ENCODE data around the gene CERT1. TPM values are rescaled to one million over a fixed set of nuclear protein-coding genes. Genes with fewer than 3 reads are reported as not detected.

CERT1 gene
- total and polyA plus RNA-seq, 7 donors, result 14.1 to 40.2 (median 20.3) TPM

DNA sequence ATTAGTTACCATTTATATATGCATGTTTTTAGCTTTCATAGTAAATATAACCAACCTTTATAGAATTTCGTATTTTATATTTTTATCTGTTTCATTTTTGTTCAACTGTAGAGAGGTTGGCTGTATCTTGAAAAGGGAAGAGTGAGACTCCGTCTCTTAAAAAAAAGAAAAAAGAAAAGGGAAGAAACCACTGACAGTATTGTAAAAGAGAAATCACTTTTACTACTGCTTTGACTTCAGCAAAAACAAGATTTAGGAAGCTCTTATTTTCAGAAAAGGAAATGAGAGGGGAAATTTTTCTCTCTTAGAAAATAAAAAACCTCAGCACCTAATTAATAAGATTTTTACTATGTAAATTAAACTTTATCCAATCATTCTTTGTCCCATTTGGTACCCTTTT lies 14.6 kb upstream of the CERT1 start:
- Histone ChIP-seq H3K9me3 (peaks cover 0 to 3% (median 2%) of the 10 kb centered on the region in 4 donors), H3K27me3 (no peaks in the 10 kb centered on the region), H3K4me1 (peaks cover 0 to 14% (median 4%) of the 10 kb centered on the region in 4 donors), H3K36me3 (no peaks in the 10 kb centered on the region), H3K27ac (no peak overlapping the region), H3K4me3 (no peak overlapping the region)
- TF ChIP-seq, protein P1, sequence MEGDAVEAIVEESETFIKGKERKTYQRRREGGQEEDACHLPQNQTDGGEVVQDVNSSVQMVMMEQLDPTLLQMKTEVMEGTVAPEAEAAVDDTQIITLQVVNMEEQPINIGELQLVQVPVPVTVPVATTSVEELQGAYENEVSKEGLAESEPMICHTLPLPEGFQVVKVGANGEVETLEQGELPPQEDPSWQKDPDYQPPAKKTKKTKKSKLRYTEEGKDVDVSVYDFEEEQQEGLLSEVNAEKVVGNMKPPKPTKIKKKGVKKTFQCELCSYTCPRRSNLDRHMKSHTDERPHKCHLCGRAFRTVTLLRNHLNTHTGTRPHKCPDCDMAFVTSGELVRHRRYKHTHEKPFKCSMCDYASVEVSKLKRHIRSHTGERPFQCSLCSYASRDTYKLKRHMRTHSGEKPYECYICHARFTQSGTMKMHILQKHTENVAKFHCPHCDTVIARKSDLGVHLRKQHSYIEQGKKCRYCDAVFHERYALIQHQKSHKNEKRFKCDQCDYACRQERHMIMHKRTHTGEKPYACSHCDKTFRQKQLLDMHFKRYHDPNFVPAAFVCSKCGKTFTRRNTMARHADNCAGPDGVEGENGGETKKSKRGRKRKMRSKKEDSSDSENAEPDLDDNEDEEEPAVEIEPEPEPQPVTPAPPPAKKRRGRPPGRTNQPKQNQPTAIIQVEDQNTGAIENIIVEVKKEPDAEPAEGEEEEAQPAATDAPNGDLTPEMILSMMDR (IDR thresholded peaks at IDR 0.05), result no peak
- TF ChIP-seq POLR2AphosphoS5 (IDR thresholded peaks at IDR 0.05), result no peak
- TF ChIP-seq POLR2A (IDR thresholded peaks at IDR 0.05), result no peak
- no peak for TF ChIP-seq EP300 (IDR thresholded peaks at IDR 0.05)
- intact Hi-C loops (cut with DNase I), result no loop called here
- 51 to 84% methylated on average over 2 of the region's 2 CpGs for WGBS, 2 donors
- DNase-seq, result no peak

DNA sequence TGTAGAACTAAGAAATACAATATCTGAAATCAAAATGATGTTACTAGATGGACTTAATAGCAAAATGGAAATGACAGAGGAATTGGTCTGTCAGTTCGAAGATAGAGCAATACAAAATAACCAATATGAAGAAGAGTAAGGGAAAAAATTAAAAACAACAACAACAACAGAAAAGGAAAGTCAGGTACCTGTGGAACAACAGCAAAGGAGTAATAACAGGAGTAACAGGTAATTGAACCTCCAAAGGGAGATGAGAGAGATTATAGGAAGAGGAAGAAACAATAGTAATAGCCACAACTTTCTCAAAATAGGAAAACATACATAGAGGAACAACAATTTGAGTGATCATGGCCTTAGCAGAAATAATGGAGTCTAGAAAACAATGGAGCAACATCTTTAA lies 13.9 kb upstream of the CERT1 start:
- no peak for DNase-seq
- WGBS, 2 donors, result 92 to 93% methylated on average over 1 of the region's 1 CpG
- H3K4me1 ChIP-seq, result peaks cover 0 to 14% (median 4%) of the 10 kb centered on the region in 4 donors
- TF ChIP-seq, protein P1 (IDR thresholded peaks at IDR 0.05), result no peak
- TF ChIP-seq EP300 (IDR thresholded peaks at IDR 0.05) (no peak), POLR2A (IDR thresholded peaks at IDR 0.05) (no peak), POLR2AphosphoS5 (IDR thresholded peaks at IDR 0.05) (no peak)
- peaks cover 0 to 3% (median 2%) of the 10 kb centered on the region in 4 donors for H3K9me3 ChIP-seq
- intact Hi-C loops (cut with DNase I), result no loop called here
- no peaks in the 10 kb centered on the region for H3K27me3 ChIP-seq
- H3K36me3 ChIP-seq, result no peaks in the 10 kb centered on the region
- no peak overlapping the region for H3K4me3 ChIP-seq
- H3K27ac ChIP-seq, result no peak overlapping the region

- WGBS, 2 donors, result 76 to 92% methylated on average over 1 of the region's 1 CpG
- peaks cover 0 to 17% (median 4%) of the 10 kb centered on the region in 4 donors for H3K4me1 ChIP-seq
- H3K36me3 ChIP-seq, result no peaks in the 10 kb centered on the region
- DNase-seq, result no peak
- H3K27ac ChIP-seq, result no peak overlapping the region
- H3K4me3 ChIP-seq, result no peak overlapping the region
- H3K9me3 ChIP-seq, result peaks cover 0 to 3% (median 2%) of the 10 kb centered on the region in 4 donors
- TF ChIP-seq, protein P1 (IDR thresholded peaks at IDR 0.05), result no peak
- TF ChIP-seq POLR2AphosphoS5 (IDR thresholded peaks at IDR 0.05) (no peak), EP300 (IDR thresholded peaks at IDR 0.05) (no peak), POLR2A (IDR thresholded peaks at IDR 0.05) (no peak)
- H3K27me3 ChIP-seq, result no peaks in the 10 kb centered on the region
- intact Hi-C loops (cut with DNase I), result no loop called here
These were observed 13.2 kb upstream of the CERT1 start for GRCh38 chr5:75524591-75524990.

GRCh38 chr5:75524071-75524470 lies 12.6 kb upstream of the CERT1 start:
- TF ChIP-seq POLR2A (IDR thresholded peaks at IDR 0.05), result no peak
- TF ChIP-seq POLR2AphosphoS5 (IDR thresholded peaks at IDR 0.05), result no peak
- TF ChIP-seq, protein P1 (IDR thresholded peaks at IDR 0.05), result no peak
- TF ChIP-seq EP300 (IDR thresholded peaks at IDR 0.05), result no peak
- intact Hi-C loops (cut with DNase I), result no loop called here
- H3K27ac ChIP-seq, result no peak overlapping the region
- peaks cover 0 to 3% (median 2%) of the 10 kb centered on the region in 4 donors for H3K9me3 ChIP-seq
- no peaks in the 10 kb centered on the region for H3K27me3 ChIP-seq
- no peak overlapping the region for H3K4me3 ChIP-seq
- DNase-seq, result no peak
- WGBS, 2 donors, result 64 to 89% methylated on average over 3 of the region's 3 CpGs
- no peaks in the 10 kb centered on the region for H3K36me3 ChIP-seq
- H3K4me1 ChIP-seq, result peaks cover 0 to 20% (median 4%) of the 10 kb centered on the region in 4 donors

- Histone ChIP-seq H3K4me1 (peaks cover 0 to 20% (median 4%) of the 10 kb centered on the region in 4 donors), H3K27ac (no peak overlapping the region), H3K4me3 (no peak overlapping the region), H3K27me3 (no peaks in the 10 kb centered on the region), H3K36me3 (no peaks in the 10 kb centered on the region), H3K9me3 (peaks cover 0 to 3% (median 2%) of the 10 kb centered on the region in 4 donors)
- TF ChIP-seq, protein P1 (IDR thresholded peaks at IDR 0.05), result no peak
- no peak for TF ChIP-seq POLR2AphosphoS5 (IDR thresholded peaks at IDR 0.05)
- TF ChIP-seq EP300 (IDR thresholded peaks at IDR 0.05), result no peak
- TF ChIP-seq POLR2A (IDR thresholded peaks at IDR 0.05), result no peak
- no peak for DNase-seq
- intact Hi-C loops (cut with DNase I), result no loop called here
- 97 to 100% methylated on average over 1 of the region's 1 CpG for WGBS, 2 donors
These were observed 11.8 kb upstream of the CERT1 start for GRCh38 chr5:75523275-75523674.
